ENCODE data around the gene SLC17A8. TPM values are rescaled to one million over a fixed set of nuclear protein-coding genes. Genes with fewer than 3 reads are reported as not detected.
A peak's percentile ranks its signal among the peaks of the same experiment; 100 is the strongest.

Gene SLC17A8
- total and polyA plus RNA-seq, 4 donors: 0.08 to 3.9 (median 0.24) TPM

- Histone ChIP-seq H3K4me3 (ENCODE audit: low read depth in 1 of 3, low read length in 3 of 3) (no peak overlapping the region), H3K4me1 (ENCODE audit: control insufficient read depth in 4 of 4, insufficient read depth in 4 of 4, low read length in 3 of 4) (no peaks in the 10 kb centered on the region), H3K27me3 (ENCODE audit: control insufficient read depth in 4 of 4, insufficient read depth in 4 of 4, low read length in 3 of 4) (no peaks in the 10 kb centered on the region), H3K27ac (ENCODE audit: low read depth in 1 of 2, low read length in 2 of 2) (no peak overlapping the region), H3K36me3 (ENCODE audit: control insufficient read depth in 4 of 4, insufficient read depth in 3 of 4, low read depth in 1 of 4, low read length in 3 of 4) (no peaks in the 10 kb centered on the region), H3K9ac (ENCODE audit: low read depth in 1 of 2, low read length in 2 of 2) (no peak overlapping the region), H3K9me3 (ENCODE audit: control insufficient read depth in 4 of 4, low read length in 3 of 4) (no peaks in the 10 kb centered on the region)
- 63% methylated on average over 1 of the region's 1 CpG for WGBS
- TF ChIP-seq FOXA1 (IDR thresholded peaks at IDR 0.05) (no peak), RXRA (IDR thresholded peaks at IDR 0.05) (no peak), ATF3 (IDR thresholded peaks at IDR 0.05) (no peak), GABPA (IDR thresholded peaks at IDR 0.05 in 1 of 2, conservative IDR thresholded peaks at IDR 0.05 in 1 of 2) (no peak), HNF4A (conservative IDR thresholded peaks at IDR 0.05) (no peak)
- DNase-seq (ENCODE audit: low spot score): no peak
Observed at GRCh38 chr12:100345020-100345767, 11.7 kb upstream of the SLC17A8 start.

GRCh38 chr12:100346660-100347059 is 10.2 kb upstream of the SLC17A8 start:
- TF ChIP-seq REST (IDR thresholded peaks at IDR 0.05): no peak
- no peak for TF ChIP-seq GABPA (IDR thresholded peaks at IDR 0.05 in 1 of 2, conservative IDR thresholded peaks at IDR 0.05 in 1 of 2)
- no peak for TF ChIP-seq MAX (IDR thresholded peaks at IDR 0.05)
- TF ChIP-seq NR2F2 (IDR thresholded peaks at IDR 0.05): no peak
- DNase-seq (ENCODE audit: low spot score): no peak
- no peak overlapping the region for H3K27ac ChIP-seq (ENCODE audit: low read depth in 1 of 2, low read length in 2 of 2)
- no peaks in the 10 kb centered on the region for H3K9me3 ChIP-seq (ENCODE audit: control insufficient read depth in 4 of 4, low read length in 3 of 4)
- no peaks in the 10 kb centered on the region for H3K27me3 ChIP-seq (ENCODE audit: control insufficient read depth in 4 of 4, insufficient read depth in 4 of 4, low read length in 3 of 4)
- no peak overlapping the region for H3K4me3 ChIP-seq (ENCODE audit: low read depth in 1 of 3, low read length in 3 of 3)
- H3K9ac ChIP-seq (ENCODE audit: low read depth in 1 of 2, low read length in 2 of 2): no peak overlapping the region
- no peaks in the 10 kb centered on the region for H3K4me1 ChIP-seq (ENCODE audit: control insufficient read depth in 4 of 4, insufficient read depth in 4 of 4, low read length in 3 of 4)
- WGBS: 91% methylated on average over 3 of the region's 3 CpGs
- no peaks in the 10 kb centered on the region for H3K36me3 ChIP-seq (ENCODE audit: control insufficient read depth in 4 of 4, insufficient read depth in 3 of 4, low read depth in 1 of 4, low read length in 3 of 4)

GRCh38 chr12:100348657-100349454 is 8.0 kb upstream of the SLC17A8 start:
- WGBS: 73% methylated on average over 7 of the region's 7 CpGs
- peak; percentile 42 for TF ChIP-seq CTCF (IDR thresholded peaks at IDR 0.05; ENCODE audit: low read depth, low read length, missing input control)
- no peak for TF ChIP-seq FOXA1 (IDR thresholded peaks at IDR 0.05)
- TF ChIP-seq NR2F2 (IDR thresholded peaks at IDR 0.05): no peak
- TF ChIP-seq RAD21 (IDR thresholded peaks at IDR 0.05): peak; percentile 81 to 82
- TF ChIP-seq ATF3 (IDR thresholded peaks at IDR 0.05): no peak
- TF ChIP-seq ZBTB33 (IDR thresholded peaks at IDR 0.05): no peak
- TF ChIP-seq GABPA (IDR thresholded peaks at IDR 0.05 in 1 of 2, conservative IDR thresholded peaks at IDR 0.05 in 1 of 2): no peak

More at GRCh38 chr12:100348657-100349454, 8.0 kb upstream of the SLC17A8 start:
- Histone ChIP-seq H3K36me3 (ENCODE audit: control insufficient read depth in 4 of 4, insufficient read depth in 3 of 4, low read depth in 1 of 4, low read length in 3 of 4) (no peaks in the 10 kb centered on the region), H3K9me3 (ENCODE audit: control insufficient read depth in 4 of 4, low read length in 3 of 4) (no peaks in the 10 kb centered on the region), H3K4me3 (ENCODE audit: low read depth in 1 of 3, low read length in 3 of 3) (no peak overlapping the region), H3K27ac (ENCODE audit: low read depth in 1 of 2, low read length in 2 of 2) (no peak overlapping the region), H3K4me1 (ENCODE audit: control insufficient read depth in 4 of 4, insufficient read depth in 4 of 4, low read length in 3 of 4) (no peaks in the 10 kb centered on the region), H3K27me3 (ENCODE audit: control insufficient read depth in 4 of 4, insufficient read depth in 4 of 4, low read length in 3 of 4) (peaks cover 0 to 4% (median 0%) of the 10 kb centered on the region in 4 donors), H3K9ac (ENCODE audit: low read depth in 1 of 2, low read length in 2 of 2) (no peak overlapping the region)
- DNase-seq (ENCODE audit: low spot score): no peak

Data from liver (tissue), 9 donors.